GM18951 (cell line): ENCODE measurements around the gene KCNA4.
"Not testable (repeated sequence)": the region's sequence is repeated elsewhere in the genome, so short reads cannot be mapped to it uniquely, and the experiment has no call there.

Experiments used
- POLR2A ChIP-seq: IDR thresholded peaks from 4 replicates; pipeline ENCODE4 v1.6.1; 2011; ENCODE audit warnings: mild to moderate bottlenecking; ENCODE audit not compliant: insufficient read length, insufficient read depth; ENCODE audit errors: extremely low read depth
- in situ Hi-C: fragments of 300-500 bp; cut with MboI; formaldehyde crosslinking; loops from one replicate; pipeline ENCODE4 v1.12.0; 2022; ENCODE audit warnings: low sequenced_read_pairs, mixed read lengths, inconsistent platforms; ENCODE audit not compliant: unreplicated experiment

KCNA4 gene

GRCh38 chr11:30017445-30017895 is 640 bp upstream of the KCNA4 start:
- no peak for TF ChIP-seq POLR2A
- in situ Hi-C loops: no loop called here

GRCh38 chr11:30015725-30016412 is 961 bp downstream of the KCNA4 start:
- in situ Hi-C loops: no loop called here
- no peak for TF ChIP-seq POLR2A

GRCh38 chr11:30012346-30012745 is 4.5 kb downstream of the KCNA4 start:
- in situ Hi-C loops: no loop called here
- no peak for TF ChIP-seq POLR2A

GRCh38 chr11:30009060-30009459 is 7.8 kb downstream of the KCNA4 start:
- in situ Hi-C loops: no loop called here
- no peak for TF ChIP-seq POLR2A

- in situ Hi-C loops: no loop called here
Measured at GRCh38 chr11:30006876-30007275, 10.0 kb downstream of the KCNA4 start.

GRCh38 chr11:30002157-30002785 is 14.6 kb downstream of the KCNA4 start:
- no peak for TF ChIP-seq POLR2A
- in situ Hi-C loops: no loop called here

More at GRCh38 chr11:30006876-30007275, 10.0 kb downstream of the KCNA4 start:
- no peak for TF ChIP-seq POLR2A

GRCh38 chr11:30000986-30001750 is 15.7 kb downstream of the KCNA4 start:
- TF ChIP-seq POLR2A: no peak
- in situ Hi-C loops: no loop called here

GRCh38 chr11:29996016-29996415 is 20.8 kb downstream of the KCNA4 start:
- in situ Hi-C loops: no loop called here
- no peak for TF ChIP-seq POLR2A

GRCh38 chr11:29989174-29989970 is 27.5 kb downstream of the KCNA4 start:
- in situ Hi-C loops: no loop called here
- TF ChIP-seq POLR2A: no peak

GRCh38 chr11:29985248-29985647 is 31.6 kb downstream of the KCNA4 start:
- no peak for TF ChIP-seq POLR2A
- in situ Hi-C loops: no loop called here

- in situ Hi-C loops: no loop called here
- TF ChIP-seq POLR2A: no peak
Measured at GRCh38 chr11:29984544-29984943, 32.3 kb downstream of the KCNA4 start.

- TF ChIP-seq POLR2A: no peak
- in situ Hi-C loops: no loop called here
Measured at GRCh38 chr11:29978549-29978948, 38.3 kb downstream of the KCNA4 start.

- in situ Hi-C loops: not testable (repeated sequence)
Measured at GRCh38 chr11:29975580-29975979, 41.2 kb downstream of the KCNA4 start.
